Endothelial cell of umbilical vein (primary cell): ENCODE data around the gene RAP1GDS1.

ENCODE experiments used
- CTCF ChIP-seq, 2 donors: IDR thresholded peaks; 1 replicate in 1 of 2; 2 replicates in 1 of 2; pipeline ENCODE4 v1.5.1; 2011; ENCODE audit warnings: low read length in 2 of 2, mild to moderate bottlenecking in 2 of 2, moderate library complexity in 2 of 2, control low read depth in 1 of 2, inconsistent platforms in 1 of 2, low read depth in 1 of 2; ENCODE audit not compliant: insufficient read depth in 1 of 2; ENCODE audit errors: extremely low read depth in 1 of 2
- EZH2 ChIP-seq: IDR thresholded peaks from 2 replicates; pipeline ENCODE4 v1.6.1; 2012; ENCODE audit warnings: borderline replicate concordance, low read depth, mild to moderate bottlenecking, moderate library complexity, low read length, inconsistent platforms; ENCODE audit not compliant: severe bottlenecking
- FOS ChIP-seq: IDR thresholded peaks from 2 replicates; pipeline ENCODE4 v1.6.1; 2011; ENCODE audit warnings: mild to moderate bottlenecking, low read length, moderate library complexity, borderline replicate concordance; ENCODE audit not compliant: insufficient read depth
- JUN ChIP-seq: IDR thresholded peaks from 2 replicates; pipeline ENCODE4 v1.6.1; 2011; ENCODE audit warnings: borderline replicate concordance, low read depth; ENCODE audit not compliant: insufficient read length, insufficient read depth
- MAX ChIP-seq: IDR thresholded peaks from 2 replicates; pipeline ENCODE4 v1.6.1; 2011; ENCODE audit not compliant: insufficient read depth, insufficient read length
- POLR2A ChIP-seq: IDR thresholded peaks from 2 replicates; pipeline ENCODE4 v1.6.1; 2012; ENCODE audit warnings: low read depth, mild to moderate bottlenecking, control low read depth, low read length
- POLR2AphosphoS5 ChIP-seq: IDR thresholded peaks from 2 replicates; pipeline ENCODE4 v1.6.1; 2012; ENCODE audit warnings: low read depth, mild to moderate bottlenecking, control low read depth, low read length, moderate library complexity; ENCODE audit not compliant: insufficient read depth

- TF ChIP-seq CTCF (IDR thresholded peaks at IDR 0.05; ENCODE audit: extremely low read depth in 1 of 2, insufficient read depth in 1 of 2, low read depth in 1 of 2, low read length in 2 of 2) (no peak), POLR2A (no peak), EZH2 (no peak), JUN (no peak), MAX (no peak), POLR2AphosphoS5 (no peak), FOS (no peak)
Measured at GRCh38 chr4:98374643-98375042, 113.5 kb downstream of the RAP1GDS1 start.
